GM21825 (cell line): ENCODE measurements around the gene CTIF.
"Not testable (repeated sequence)": the region's sequence is repeated elsewhere in the genome, so short reads cannot be mapped to it uniquely, and the experiment has no call there.

Source experiments
- ATAC-seq: cut with Tn5 transposase; IDR thresholded peaks from one replicate; pipeline ENCODE4 v1.9.1; 2021; ENCODE audit warnings: mild to moderate bottlenecking, moderate library complexity; ENCODE audit not compliant: unreplicated experiment

Gene CTIF

GRCh38 chr18:48700446-48700845, 161.6 kb downstream of the CTIF start:
- no peak for ATAC-seq

DNA sequence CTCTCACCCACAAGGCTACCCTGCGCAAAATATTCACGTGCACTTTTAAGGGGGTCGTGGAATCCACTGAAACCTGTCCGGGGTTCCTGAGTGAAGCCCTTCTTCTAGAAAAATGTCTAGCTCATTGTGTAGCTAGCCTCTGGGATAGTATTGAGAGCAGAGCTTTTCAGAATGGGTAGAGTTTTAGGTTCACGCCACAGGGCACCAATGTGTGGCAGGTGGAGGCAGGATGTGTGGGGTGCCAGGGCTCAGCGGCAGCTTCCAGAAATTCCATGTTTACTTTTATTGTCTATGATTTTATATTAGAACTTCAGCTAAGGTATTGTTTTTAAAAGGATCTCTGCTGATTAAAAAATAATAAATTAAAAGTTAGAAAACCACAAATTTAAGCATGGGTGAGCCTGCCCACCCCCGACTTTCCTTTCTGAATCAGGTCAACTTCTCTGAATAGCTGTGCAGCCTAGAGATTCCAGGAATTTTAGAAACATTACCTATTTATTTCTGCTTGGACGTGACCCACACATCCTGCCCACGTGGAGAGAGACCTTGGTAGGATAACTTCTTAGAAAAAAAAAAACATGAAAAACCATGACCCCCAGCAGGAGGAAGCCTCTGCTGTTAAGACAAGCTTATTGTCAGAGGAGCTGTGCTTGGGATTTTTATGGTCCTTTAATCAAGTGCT, 163.7 kb downstream of the CTIF start:
- no peak for ATAC-seq

GRCh38 chr18:48703028-48703386, 164.2 kb downstream of the CTIF start:
- no peak for ATAC-seq

GRCh38 chr18:48703418-48703817, 164.6 kb downstream of the CTIF start:
- no peak for ATAC-seq

- no peak for ATAC-seq
These were observed 166.2 kb downstream of the CTIF start for GRCh38 chr18:48705043-48705442.

DNA sequence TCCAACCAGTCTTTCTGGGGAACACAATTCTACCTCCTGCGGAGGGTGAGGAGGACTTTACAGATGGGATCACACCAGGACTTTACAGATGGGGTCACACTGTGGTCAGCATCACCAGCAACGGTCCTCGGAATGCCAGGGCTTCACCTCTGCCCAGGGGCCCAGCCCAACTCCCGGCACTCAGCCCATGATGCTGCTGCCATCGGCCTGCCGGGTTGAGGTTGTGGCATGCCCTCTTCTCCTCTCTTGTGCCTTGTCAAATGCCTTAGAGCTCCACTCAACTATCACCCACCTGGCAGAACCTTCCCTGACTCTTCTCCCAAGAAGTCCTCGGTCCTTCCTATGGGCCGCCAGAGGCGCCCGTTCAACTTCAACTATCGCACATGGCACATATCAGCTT, 166.7 kb downstream of the CTIF start:
- ATAC-seq, result no peak

DNA sequence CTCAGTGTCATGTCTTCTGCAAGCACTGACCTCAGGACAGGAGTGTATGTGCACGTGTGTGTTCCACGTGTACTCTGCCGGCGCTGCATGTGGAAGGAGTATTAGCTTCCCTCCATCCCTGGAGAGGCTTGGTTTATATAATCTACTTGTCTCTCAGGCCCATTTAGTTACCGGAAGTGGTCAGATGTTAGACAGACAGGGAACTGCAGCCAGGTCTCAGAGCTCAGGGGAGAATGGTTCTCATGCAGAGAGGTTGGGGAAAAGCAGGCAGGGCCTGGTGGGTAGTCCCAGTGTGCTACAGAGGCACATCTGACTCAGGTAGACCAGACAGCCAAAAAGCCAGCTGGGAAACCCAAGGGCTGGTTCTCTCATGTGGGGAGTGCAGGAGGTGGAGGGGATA, 167.9 kb downstream of the CTIF start:
- no peak for ATAC-seq

- no peak for ATAC-seq
These were observed 168.9 kb downstream of the CTIF start for GRCh38 chr18:48707636-48708296.

- no peak for ATAC-seq
These were observed 170.0 kb downstream of the CTIF start for GRCh38 chr18:48708807-48709206.

- no peak for ATAC-seq
These were observed 170.7 kb downstream of the CTIF start for GRCh38 chr18:48709371-48710062.

DNA sequence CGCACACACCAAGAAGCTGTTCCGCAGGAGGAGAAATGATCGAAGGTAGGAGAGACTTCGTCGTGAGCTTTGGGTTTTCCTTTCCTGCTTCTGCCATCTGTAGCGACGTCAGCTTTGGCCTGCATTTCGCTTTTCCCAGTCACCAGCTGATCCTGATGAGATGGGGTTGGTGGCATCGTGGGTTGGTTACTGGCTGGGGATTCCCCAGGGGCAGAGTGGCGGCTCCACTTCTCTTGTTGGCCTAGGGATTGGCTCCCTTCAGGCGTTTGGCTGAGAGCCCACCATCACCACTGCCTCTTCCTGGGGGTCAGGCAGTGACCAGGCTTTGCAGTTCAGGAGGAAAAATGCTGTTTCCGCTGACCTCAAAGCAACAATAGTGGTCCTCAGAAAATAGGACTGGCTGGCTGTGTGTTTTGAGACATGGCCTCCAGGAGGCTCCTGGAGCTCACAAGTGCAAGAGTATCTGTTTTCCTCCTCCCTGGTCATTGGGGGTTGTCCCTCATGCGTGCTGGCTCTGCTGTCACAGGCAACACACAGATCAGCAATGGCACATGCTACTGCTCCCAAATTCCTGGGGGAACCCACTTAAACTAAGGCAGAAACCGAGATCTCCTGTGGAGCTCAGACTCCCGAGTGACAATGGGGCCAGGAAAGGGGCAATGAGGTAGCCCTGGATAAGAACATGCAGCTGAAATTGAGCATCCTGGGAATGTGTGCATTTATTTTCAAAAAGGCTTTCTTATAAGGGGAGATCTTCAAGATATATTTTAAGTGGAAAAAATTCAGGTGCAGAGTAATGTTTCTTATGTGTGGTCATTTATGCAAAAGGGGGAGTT, 173.0 kb downstream of the CTIF start:
- ATAC-seq, result no peak

DNA sequence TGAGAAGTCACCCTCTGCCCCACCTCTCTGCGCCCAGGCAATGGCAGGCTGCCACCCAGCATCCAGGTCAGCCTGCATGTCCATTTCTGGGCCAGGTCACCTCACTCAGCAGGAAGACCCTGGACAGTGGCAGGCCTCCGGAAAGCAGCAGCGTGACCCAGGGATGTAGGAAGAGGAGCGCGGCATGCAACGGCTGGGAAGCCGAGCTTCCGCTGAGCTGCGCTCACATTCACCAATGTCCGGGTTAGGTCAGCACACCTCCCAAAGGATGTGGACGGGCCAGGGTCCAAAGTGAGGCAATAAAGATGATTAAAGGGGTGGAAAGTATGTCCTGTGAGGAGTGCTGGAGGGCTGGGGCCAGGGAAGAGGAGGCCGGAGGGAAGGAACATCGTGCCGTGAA, 174.5 kb downstream of the CTIF start:
- ATAC-seq, result no peak

GRCh38 chr18:48714873-48715272, 176.0 kb downstream of the CTIF start:
- no peak for ATAC-seq

DNA sequence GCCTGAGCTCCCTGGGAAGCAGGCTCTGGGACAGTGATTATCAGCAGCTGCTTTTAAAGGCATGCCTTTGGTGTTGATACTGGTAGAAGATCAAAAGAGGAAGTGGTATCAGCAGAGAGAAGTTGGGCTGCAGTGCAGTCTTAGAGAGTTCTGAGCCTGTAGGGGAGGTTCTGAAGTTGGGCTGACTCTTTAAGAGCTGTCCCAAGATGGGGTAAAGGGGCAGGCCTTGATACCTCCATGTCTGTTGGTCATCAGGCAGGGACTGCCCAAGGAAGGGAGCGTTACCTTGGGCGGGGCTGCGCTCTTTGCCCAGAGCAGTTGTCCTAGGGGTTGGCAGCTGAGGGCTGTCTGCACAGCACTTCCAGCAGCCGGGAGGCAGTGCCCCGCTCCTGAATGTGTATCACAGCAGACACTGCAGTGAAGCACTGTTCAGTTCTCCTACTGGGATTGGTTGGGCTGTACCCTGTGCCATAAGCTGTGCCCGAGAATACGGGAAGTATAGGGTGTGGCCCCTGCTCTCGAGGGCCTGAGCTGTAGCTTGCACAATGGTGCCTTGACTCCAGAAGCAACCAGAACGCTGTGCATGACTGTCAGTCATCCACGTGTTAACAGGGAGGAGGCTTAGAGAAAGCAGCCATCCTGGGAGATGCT, 177.0 kb downstream of the CTIF start:
- ATAC-seq, result no peak

- ATAC-seq, result not testable (repeated sequence)
These were observed 178.4 kb downstream of the CTIF start for GRCh38 chr18:48717227-48717626.

GRCh38 chr18:48718251-48718959, 179.6 kb downstream of the CTIF start:
- ATAC-seq, result no peak

DNA sequence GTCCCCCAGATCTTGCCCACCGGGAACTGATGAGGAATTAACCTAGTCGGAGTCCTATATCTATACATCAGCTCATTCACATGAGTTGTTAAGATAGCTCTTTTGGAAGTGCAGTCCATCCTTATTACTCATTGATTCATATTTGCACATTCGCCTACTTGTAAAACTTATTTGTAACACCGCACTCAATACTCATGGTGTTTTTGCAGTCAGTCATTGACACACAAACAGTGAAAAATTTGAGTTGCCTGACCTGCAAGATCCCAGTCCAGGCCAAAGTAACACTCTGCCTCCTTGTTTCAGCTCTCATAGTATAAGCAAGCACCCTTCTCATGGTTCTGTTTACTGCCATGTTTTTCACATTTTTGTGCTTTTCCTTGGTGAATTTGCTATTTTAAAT, 180.6 kb downstream of the CTIF start:
- ATAC-seq, result no peak

DNA sequence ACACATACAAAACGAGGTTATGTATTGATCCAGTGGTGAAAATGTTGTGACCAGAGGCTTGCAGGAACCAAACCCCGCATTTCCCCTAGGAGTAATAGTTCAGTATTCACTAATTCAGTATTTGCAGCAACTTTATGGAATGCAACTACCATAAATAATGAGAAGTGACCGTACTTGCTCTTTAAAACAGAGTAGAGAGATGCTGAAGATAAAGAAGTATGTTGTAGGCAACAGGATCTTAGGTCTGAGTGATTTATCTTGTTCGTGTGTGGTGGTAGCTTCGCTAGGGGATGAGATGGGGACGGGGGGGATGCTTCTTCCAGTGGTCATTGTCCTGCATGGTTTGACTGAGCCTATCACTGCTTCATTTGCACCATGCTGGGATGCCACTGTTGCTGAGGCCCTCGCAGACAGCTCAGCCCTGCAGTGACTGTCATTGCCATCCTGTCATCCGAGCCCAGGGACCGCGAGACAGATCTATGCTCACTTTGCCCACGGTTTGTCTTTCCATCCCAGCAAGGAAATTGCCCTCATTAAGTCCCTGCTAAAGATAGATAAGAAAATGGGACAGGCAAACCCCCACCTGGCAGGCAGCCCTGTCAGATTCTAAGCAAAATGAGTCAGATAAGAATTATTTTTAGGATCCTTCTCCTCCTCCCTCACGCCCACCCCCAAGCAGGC, 181.3 kb downstream of the CTIF start:
- no peak for ATAC-seq

DNA sequence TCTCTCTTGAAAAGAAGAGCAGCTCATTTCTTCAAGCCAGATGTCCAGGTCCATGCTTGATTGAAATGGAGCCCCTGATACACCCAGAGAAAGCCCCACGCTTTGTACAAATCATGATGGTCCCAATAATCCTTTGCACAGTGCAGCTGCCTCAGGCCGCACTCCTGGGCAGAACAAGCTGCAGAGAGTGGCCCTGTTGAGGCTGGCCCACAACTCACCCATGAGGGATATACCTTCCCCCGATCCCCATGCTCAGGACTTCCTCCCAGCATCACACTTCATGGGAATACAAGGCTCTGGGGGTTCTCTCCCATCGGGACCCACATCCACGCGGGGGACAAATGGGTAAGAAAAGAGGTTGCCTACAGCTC, 181.8 kb downstream of the CTIF start:
- ATAC-seq, result no peak

- ATAC-seq, result no peak
These were observed 182.5 kb downstream of the CTIF start for GRCh38 chr18:48721312-48721711.
